ENCODE data around the gene ZNF275. TPM values are rescaled to one million over a fixed set of nuclear protein-coding genes. Genes with fewer than 3 reads are reported as not detected.
"Not testable (repeated sequence)": the region's sequence is repeated elsewhere in the genome, so short reads cannot be mapped to it uniquely, and the experiment has no call there.

ZNF275 gene
- total RNA-seq, 1 experiment from 2014 or later = 5.9 TPM

DNA sequence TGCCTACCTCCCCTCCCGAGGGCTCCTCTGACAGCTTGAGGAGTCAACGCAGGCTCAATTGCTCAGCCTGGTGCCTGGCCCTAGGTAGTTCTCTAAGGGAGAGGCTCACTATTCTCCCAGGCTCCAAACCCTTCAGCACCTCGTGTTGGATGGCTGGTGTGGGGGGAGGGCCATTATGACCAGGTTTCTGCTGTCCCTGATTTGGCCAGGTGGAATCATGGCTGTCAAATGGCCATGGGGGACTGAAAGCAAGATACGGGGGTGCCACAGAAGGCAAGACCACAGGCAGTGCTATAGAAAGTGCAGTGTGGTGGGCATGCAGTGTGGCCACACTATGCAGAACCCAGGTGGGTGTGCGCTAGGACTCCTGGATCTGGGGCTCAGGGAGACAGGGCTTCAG lies 21.9 kb upstream of the ZNF275 start:
- no peaks in the 10 kb centered on the region for H3K27me3 ChIP-seq
- no peaks in the 10 kb centered on the region for H3K9me3 ChIP-seq
- no peak for DNase-seq
- H3K36me3 ChIP-seq = no peaks in the 10 kb centered on the region
- no peak overlapping the region for H3K4me3 ChIP-seq

GRCh38 chrX:153312842-153313241 lies 21.1 kb upstream of the ZNF275 start:
- H3K4me3 ChIP-seq = no peak overlapping the region
- no peaks in the 10 kb centered on the region for H3K27me3 ChIP-seq
- H3K9me3 ChIP-seq = no peaks in the 10 kb centered on the region
- no peak for DNase-seq
- no peaks in the 10 kb centered on the region for H3K36me3 ChIP-seq

DNA sequence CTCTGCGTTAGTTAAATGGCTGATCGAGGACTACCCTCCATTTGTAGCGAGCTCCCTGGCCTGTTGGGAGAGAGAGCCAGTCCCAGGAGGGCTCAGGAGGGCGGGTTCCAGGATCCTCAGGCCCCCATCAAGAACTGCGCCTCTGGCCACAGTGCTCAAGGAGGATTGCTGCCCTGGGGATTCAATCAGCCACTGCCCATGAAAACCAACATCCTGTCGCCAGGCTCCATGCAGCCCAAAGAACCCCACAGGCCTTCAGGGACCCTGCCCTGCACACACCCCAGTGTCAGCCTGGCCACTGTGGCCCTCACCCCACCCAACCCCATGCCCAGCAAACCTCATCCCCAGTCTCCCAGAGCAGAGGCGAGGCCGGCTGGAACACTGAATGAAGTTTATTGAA lies 16.6 kb upstream of the ZNF275 start:
- H3K9me3 ChIP-seq = no peaks in the 10 kb centered on the region
- DNase-seq = no peak

DNA sequence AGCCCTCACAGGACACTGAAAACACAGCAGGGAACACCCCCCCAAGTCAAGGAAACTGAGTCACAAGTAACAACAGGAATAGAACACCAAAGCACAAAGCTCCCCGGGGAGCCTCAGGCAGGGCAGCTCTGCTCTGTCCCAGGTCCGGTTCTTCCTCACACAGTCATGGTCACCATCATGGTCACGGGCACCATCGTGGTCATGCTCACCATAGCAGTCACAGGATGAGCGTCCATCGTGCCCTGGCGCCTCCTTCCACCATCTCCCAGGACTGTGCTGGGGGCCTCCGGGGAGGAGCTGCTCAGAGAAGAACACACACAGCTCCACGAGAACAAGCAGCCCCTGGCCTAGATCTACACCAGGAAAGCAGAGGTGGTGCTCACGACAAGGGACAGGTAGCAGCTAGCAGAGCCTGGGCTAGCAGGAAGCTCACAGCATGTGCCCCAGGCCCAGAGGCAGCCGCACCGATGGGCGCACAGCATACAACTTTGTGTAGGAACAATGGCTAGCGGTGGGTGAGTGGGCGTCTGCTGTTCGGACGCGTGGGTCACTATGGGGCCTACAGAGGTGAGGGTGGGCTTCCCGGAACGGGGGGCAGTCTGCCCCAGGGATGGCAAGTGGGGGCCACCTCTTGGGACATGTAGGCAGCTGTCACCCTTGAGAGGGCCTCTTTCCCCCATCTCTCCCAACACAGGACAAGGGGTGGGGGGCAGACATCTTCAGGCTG lies 15.8 kb upstream of the ZNF275 start:
- Histone ChIP-seq H3K9me3 (no peaks in the 10 kb centered on the region), H3K36me3 (no peaks in the 10 kb centered on the region), H3K27me3 (no peaks in the 10 kb centered on the region), H3K4me3 (no peak overlapping the region)
- no peak for DNase-seq

More for the DNA sequence above, 16.6 kb upstream of the ZNF275 start:
- no peak overlapping the region for H3K4me3 ChIP-seq
- no peaks in the 10 kb centered on the region for H3K36me3 ChIP-seq
- no peaks in the 10 kb centered on the region for H3K27me3 ChIP-seq

DNA sequence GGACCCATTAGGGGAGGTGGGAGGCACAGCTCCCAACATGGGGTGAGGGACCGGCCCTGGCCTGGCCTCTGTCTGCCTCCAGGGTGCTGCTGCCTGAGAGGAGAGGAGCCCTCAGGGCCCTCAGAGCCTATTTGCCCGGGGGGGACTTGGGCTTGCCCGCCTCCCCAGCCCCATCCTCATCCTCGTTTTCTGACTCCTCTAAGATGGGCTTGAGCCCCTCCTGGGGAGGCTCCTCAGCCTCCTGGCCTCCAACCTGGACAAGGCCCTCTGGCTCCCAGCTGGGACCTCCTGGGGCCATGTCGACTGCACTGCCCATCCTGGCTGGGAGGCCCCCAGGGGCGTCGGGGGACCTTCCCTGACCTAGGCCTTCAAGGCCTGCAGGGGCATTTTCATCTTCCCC lies 15.1 kb upstream of the ZNF275 start:
- Histone ChIP-seq H3K4me3 (no peak overlapping the region), H3K27me3 (no peaks in the 10 kb centered on the region), H3K36me3 (no peaks in the 10 kb centered on the region), H3K9me3 (no peaks in the 10 kb centered on the region)
- DNase-seq = no peak

GRCh38 chrX:153319295-153320046 lies 14.5 kb upstream of the ZNF275 start:
- Histone ChIP-seq H3K36me3 (no peaks in the 10 kb centered on the region), H3K27me3 (no peaks in the 10 kb centered on the region), H3K9me3 (no peaks in the 10 kb centered on the region), H3K4me3 (no peak overlapping the region)
- DNase-seq = no peak

DNA sequence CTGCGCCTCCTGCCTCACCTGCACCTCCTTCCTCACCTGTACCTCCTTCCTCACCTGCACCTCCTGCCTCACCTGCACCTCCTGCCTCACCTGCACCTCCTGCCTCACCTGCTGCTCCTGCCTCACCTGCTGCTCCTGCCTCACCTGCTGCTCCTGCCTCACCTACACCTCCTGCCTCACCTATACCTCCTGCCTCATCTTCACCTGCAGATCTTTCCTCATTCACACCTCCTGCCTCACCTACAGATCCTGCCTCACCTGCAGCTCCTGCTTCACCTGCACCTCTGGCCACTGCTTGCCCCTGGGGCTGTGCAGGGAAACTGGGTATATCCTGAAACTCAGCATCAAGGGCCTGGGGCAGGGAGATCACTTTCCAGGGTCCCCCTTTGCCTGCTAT lies 13.9 kb upstream of the ZNF275 start:
- H3K36me3 ChIP-seq, H3K4me3 ChIP-seq: not testable (repeated sequence)

GRCh38 chrX:153320555-153321184 lies 13.3 kb upstream of the ZNF275 start:
- DNase-seq = no peak
- H3K4me3 ChIP-seq = no peak overlapping the region
- no peaks in the 10 kb centered on the region for H3K36me3 ChIP-seq
- no peaks in the 10 kb centered on the region for H3K9me3 ChIP-seq
- no peaks in the 10 kb centered on the region for H3K27me3 ChIP-seq

More for the DNA sequence above, 13.9 kb upstream of the ZNF275 start:
- not testable (repeated sequence) for H3K27me3 ChIP-seq, H3K9me3 ChIP-seq, DNase-seq

GRCh38 chrX:153321381-153322124 lies 12.4 kb upstream of the ZNF275 start, which contains the start of gene PNMA6F:
TSS of gene PNMA6F (minus strand) at chrX:153321767. CDS start at chrX:153320674, 1,093 bp downstream.
- Histone ChIP-seq H3K36me3 (no peaks in the 10 kb centered on the region), H3K27me3 (no peaks in the 10 kb centered on the region), H3K9me3 (no peaks in the 10 kb centered on the region), H3K4me3 (no peak within 1 kb of the TSS)
- DNase-seq = no peak

DNA sequence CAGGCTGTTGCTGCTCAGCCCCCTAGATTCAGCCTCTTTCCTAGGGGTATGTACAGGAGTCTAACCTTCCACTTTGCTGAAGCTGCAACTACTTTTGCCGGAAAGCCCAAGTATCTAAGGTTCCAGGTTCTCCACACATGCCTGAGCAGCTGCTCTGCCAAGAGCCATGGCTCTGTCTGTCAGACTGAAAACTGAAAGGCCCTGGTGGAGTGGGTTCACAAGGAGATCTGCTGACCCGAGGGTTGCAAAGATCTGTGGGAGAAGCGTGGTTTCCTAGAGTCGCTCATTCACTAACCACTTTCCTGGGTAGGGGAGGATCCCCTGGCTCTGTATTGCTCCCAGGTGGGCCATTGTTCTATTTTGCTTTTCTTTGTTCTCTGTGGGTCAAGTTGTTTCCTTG lies 6.4 kb upstream of the ZNF275 start:
- Histone ChIP-seq H3K27me3 (no peaks in the 10 kb centered on the region), H3K4me3 (no peak overlapping the region), H3K36me3 (no peaks in the 10 kb centered on the region), H3K9me3 (no peaks in the 10 kb centered on the region)
- no peak for DNase-seq

- DNase-seq = no peak
- Histone ChIP-seq H3K27me3 (no peaks in the 10 kb centered on the region), H3K4me3 (peak overlapping the region; percentile 41), H3K36me3 (peaks cover 10% of the 10 kb centered on the region), H3K9me3 (no peaks in the 10 kb centered on the region)
Observed at GRCh38 chrX:153333266-153333665, 687 bp upstream of the ZNF275 start.

- Histone ChIP-seq H3K9me3 (no peaks in the 10 kb centered on the region), H3K27me3 (no peaks in the 10 kb centered on the region), H3K4me3 (peak overlapping the region; percentile 63), H3K36me3 (peaks cover 12% of the 10 kb centered on the region)
- no peak for DNase-seq
Observed at GRCh38 chrX:153334654-153335295, 822 bp downstream of the ZNF275 start.

GRCh38 chrX:153336121-153336894 lies 2.4 kb downstream of the ZNF275 start:
- H3K36me3 ChIP-seq = peaks cover 15% of the 10 kb centered on the region
- H3K27me3 ChIP-seq = no peaks in the 10 kb centered on the region
- no peak overlapping the region for H3K4me3 ChIP-seq
- DNase-seq = no peak
- no peaks in the 10 kb centered on the region for H3K9me3 ChIP-seq

DNA sequence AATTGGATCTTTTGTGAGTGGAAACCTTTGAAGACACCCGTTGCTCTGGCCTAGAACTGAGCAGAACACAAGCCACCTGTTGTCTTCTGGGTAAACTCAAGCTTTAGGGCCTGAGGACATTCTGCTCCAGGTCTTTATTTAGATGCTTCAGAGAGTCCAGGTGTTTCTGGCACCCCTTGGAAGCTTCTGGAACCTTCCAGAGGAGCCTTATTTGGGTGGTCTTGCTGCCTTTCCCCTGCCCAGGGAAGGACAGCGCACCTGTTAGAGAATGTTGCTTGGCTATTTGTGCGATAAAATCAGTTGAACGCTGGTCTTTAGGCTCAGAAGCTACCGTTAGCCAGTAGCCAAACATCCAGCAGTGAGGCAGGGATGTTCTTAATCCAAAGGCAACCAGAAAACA lies 3.0 kb downstream of the ZNF275 start:
- H3K36me3 ChIP-seq = peaks cover 15% of the 10 kb centered on the region
- H3K27me3 ChIP-seq = no peaks in the 10 kb centered on the region
- no peak overlapping the region for H3K4me3 ChIP-seq
- no peaks in the 10 kb centered on the region for H3K9me3 ChIP-seq
- DNase-seq = no peak

DNA sequence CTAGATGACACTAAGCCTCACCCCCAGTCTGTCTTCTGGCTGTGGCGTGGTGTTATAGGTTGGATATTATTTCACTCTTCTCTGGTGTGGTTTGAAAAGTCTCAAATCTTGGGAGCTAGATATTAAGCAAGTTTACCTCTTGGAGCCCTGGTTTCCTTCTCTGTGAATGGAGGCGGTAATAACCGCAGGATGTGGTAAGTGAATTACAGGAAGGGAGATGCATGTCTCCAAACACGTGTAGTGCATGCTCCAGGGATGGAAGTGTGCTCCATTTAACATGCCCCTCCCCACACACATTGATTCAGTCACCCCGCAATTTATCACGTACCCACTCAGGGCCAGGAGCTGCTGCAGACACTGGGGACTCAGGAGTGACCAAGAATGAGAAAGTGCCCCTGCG lies 4.9 kb downstream of the ZNF275 start:
- DNase-seq = no peak
- Histone ChIP-seq H3K36me3 (peaks cover 15% of the 10 kb centered on the region), H3K9me3 (no peaks in the 10 kb centered on the region), H3K4me3 (no peak overlapping the region), H3K27me3 (no peaks in the 10 kb centered on the region)

- Histone ChIP-seq H3K36me3 (peaks cover 15% of the 10 kb centered on the region), H3K27me3 (no peaks in the 10 kb centered on the region), H3K4me3 (no peak overlapping the region), H3K9me3 (no peaks in the 10 kb centered on the region)
- no peak for DNase-seq
Observed at GRCh38 chrX:153339662-153340061, 5.7 kb downstream of the ZNF275 start.
